ENCODE data around the gene MADD. TPM values are rescaled to one million over a fixed set of nuclear protein-coding genes. Genes with fewer than 3 reads are reported as not detected.

Gene MADD
- polyA plus RNA-seq, 6 donors from 2014 or later = 12.1 to 24.8 (median 16.4) TPM

DNA sequence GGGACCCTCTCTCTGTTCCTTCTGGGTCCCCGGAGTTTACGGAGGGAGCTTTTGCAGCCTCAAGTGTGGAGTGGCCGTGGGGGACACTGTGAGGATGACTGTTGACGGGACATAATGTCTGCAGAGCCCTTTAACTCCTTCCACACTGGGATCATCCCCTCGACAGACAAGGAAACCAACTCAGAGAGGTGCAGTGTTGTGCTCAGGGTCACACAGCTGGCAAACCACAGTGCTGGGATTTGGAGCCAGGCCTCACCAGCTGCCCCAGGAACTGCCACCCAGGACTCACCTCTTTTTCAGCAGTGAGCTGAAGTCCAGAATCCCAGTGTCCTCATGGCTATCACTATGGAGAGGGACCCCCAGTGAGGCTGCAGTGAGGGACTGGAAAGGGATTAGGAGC lies 77.2 kb downstream of the MADD start:
- Mint-ChIP-seq H3K27me3 (no peaks in the 10 kb centered on the region), H3K4me1 (peaks cover 0 to 4% (median 4%) of the 10 kb centered on the region in 3 donors), H3K27ac (no peak overlapping the region), H3K9me3 (no peaks in the 10 kb centered on the region), H3K4me3 (no peak overlapping the region), H3K36me3 (no peaks in the 10 kb centered on the region)
- ATAC-seq (ENCODE audit: low read depth in 2 of 2) (no peak), DNase-seq (no peak)

DNA sequence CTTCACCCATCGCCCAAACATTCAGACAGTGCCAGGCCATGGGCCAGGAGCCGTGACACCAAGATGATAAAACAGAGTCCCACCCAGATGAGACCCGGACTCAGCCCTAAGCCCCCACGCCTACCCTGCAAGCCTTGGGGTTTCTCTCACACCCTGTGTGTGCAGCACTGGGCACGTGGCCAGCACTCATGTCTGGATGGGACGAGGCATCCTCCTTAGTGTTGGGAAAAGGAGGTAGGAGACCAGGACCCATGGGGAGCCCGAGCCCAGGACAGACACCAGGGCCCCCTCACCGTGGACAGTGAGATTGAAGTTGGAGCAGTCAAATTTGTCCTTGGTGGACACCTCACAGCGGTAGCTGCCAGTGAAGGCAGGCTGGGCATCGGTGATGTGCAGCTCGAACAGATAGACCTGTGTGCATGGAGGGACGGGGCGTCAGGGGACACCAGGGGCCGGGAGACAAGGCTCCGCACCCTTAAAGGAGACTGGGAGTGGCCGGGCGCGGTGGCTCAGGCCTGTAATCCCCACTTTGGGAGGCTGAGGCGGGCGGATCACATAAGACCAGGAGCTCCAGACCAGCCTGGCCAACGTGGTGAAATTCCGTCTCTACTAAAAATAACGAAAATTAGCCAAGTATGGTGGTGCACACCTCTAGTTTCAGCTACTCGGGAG lies 78.3 kb downstream of the MADD start:
- Mint-ChIP-seq H3K9me3 (no peaks in the 10 kb centered on the region), H3K27me3 (no peaks in the 10 kb centered on the region), H3K27ac (peak overlapping the region in 1 of 6 donors; percentile 90), H3K4me3 (no peak overlapping the region), H3K4me1 (peaks cover 0 to 4% (median 4%) of the 10 kb centered on the region in 3 donors), H3K36me3 (no peaks in the 10 kb centered on the region)
- DNase-seq (no peak), ATAC-seq (ENCODE audit: low read depth in 2 of 2) (no peak)

- no peaks in the 10 kb centered on the region for H3K27me3 Mint-ChIP-seq
- H3K4me3 Mint-ChIP-seq = no peak overlapping the region
- peak overlapping the region in 1 of 6 donors; percentile 55 for H3K27ac Mint-ChIP-seq
- H3K9me3 Mint-ChIP-seq = no peaks in the 10 kb centered on the region
- H3K36me3 Mint-ChIP-seq = no peaks in the 10 kb centered on the region
- H3K4me1 Mint-ChIP-seq = peaks cover 0 to 4% (median 4%) of the 10 kb centered on the region in 3 donors
- ATAC-seq (ENCODE audit: low read depth in 2 of 2) (no peak), DNase-seq (no peak)
Measured at GRCh38 chr11:47348859-47349258, 78.9 kb downstream of the MADD start.

DNA sequence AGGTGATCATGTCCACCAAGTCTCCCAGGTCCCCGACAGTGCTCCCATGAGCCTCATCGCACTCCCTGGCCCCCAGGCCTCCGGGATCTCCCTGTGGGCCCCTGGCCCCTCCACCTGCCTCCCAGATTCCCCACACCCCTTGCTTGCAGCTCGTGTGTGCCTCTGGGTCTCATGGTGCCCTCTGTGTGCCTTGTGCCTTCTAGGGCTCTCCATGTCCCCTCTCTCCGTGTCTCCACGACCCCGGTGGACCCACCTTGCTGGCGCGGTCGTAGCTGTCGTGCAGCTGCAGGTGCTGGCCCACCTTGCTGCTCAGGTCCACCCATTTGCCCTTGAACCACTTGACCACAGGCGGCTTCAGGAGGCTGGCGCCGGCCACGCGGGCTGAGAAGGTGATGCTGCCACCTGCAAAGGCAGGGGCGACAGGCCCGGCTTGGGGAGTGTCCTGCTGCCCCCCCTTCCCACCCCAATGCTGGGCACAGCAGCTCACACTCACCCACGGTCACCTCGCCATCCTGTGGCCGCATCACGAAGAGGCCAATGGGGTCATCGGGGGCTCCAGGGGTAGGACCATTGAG lies 79.7 kb downstream of the MADD start:
- H3K9me3 Mint-ChIP-seq = no peaks in the 10 kb centered on the region
- H3K27ac Mint-ChIP-seq = peak overlapping the region in 1 of 6 donors; percentile 13
- H3K36me3 Mint-ChIP-seq = peaks cover 0 to 5% of the 10 kb centered on the region in 2 donors
- H3K4me3 Mint-ChIP-seq = peak overlapping the region in 1 of 8 donors; percentile 42
- DNase-seq (no peak), ATAC-seq (ENCODE audit: low read depth in 2 of 2) (no peak)
- no peaks in the 10 kb centered on the region for H3K27me3 Mint-ChIP-seq
- peaks cover 0 to 4% (median 4%) of the 10 kb centered on the region in 3 donors for H3K4me1 Mint-ChIP-seq

DNA sequence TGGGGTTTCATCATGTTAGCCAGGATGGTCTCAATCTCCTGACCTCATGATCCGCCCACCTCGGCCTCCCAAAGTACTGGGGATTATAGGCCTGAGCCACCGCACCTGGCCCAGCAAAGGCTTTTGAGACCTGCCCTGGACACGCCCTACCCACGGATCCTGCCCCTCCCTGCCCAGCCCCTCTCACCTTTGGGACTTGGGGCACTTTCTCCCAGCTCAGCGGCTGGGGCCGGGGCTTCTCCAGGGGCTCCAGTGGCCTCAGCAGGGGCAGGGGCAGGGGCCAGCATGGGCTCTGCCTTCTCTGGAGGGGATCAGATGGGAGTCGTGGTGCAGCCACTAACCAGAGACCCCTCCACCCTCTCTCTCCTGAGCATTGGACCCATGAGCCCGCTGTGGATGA lies 80.4 kb downstream of the MADD start:
- no peak for ATAC-seq (ENCODE audit: low read depth in 2 of 2)
- peak overlapping the region in 1 of 6 donors; percentile 47 for H3K27ac Mint-ChIP-seq
- H3K27me3 Mint-ChIP-seq = no peaks in the 10 kb centered on the region
- DNase-seq = no peak
- peaks cover 0 to 6% of the 10 kb centered on the region in 2 donors for H3K36me3 Mint-ChIP-seq
- H3K9me3 Mint-ChIP-seq = no peaks in the 10 kb centered on the region
- peaks cover 0 to 4% (median 4%) of the 10 kb centered on the region in 3 donors for H3K4me1 Mint-ChIP-seq
- H3K4me3 Mint-ChIP-seq = no peak overlapping the region

DNA sequence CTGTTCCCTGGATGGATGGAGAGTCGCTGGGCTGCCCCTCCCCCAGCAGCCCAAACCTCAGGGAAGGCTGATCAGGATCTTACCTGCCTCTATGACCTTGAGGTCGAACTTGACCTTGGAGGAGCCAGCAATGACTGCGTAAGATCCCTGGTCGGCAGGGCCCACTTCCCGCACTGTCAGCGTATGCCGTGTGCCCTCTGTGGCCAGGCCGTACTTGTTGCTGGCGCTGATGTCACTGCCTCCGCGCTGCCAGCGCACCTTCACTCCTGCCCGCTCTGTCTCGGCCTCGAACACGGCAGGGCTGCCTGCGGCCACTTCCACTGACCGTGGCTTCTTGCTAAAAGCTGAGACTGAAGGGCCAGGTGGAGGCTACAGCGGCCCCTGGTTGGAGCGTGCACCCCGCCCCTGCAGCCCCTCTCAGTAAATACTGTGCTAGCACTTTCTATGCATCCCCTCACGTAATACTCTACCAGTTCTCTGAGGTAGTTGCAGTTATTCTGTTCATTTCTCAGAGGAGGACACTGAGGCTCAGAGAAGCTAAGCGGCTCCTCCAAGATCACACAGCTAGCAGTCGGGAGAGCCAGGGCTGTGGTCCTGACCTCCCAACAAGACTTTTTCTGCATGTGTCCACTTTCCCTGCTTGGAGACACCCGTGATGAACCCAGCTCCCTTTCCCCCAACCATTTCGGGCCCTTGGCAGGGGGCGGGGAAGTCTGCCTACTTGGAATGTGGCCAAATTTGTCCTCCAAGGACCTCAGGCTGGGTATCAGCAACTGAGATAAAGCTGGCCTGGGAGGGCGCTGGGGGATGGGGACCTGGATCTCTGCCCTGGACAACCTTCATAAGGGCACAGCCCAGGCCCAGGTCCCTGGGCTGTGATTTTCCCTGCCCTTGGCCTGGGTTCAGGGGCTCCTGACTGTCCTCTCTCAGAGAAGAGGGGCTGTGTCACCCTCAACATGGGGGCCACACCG lies 81.5 kb downstream of the MADD start:
- Mint-ChIP-seq H3K27ac (peak overlapping the region in 2 of 6 donors; percentile 10 to 47), H3K9me3 (no peaks in the 10 kb centered on the region), H3K27me3 (no peaks in the 10 kb centered on the region), H3K4me1 (peaks cover 0 to 4% (median 4%) of the 10 kb centered on the region in 3 donors), H3K4me3 (no peak overlapping the region), H3K36me3 (peaks cover 0 to 6% of the 10 kb centered on the region in 2 donors)
- DNase-seq = no peak
- no peak for ATAC-seq (ENCODE audit: low read depth in 2 of 2)

DNA sequence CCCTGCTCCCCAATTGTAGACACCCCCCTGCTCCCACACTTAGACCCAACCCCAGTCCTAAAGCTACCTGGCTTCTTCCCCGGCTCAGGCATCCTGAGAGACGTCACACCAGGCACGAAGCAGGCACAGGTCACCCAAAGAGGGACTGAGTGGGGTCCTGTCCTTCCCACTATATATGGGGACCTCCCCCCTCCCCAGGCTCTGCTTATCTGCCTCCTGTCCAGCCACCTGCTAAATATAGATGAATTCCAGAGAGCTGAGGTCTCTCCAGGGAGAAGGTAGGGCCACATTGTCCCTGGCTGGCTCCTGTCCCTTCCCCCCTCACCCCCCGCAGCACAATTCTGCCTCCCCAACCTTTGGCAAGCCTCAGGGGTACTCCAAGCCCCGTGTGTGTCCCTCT lies 82.6 kb downstream of the MADD start, which contains the start of gene MYBPC3:
Gene MYBPC3, minus strand, starts transcription at position 147 of the 400 bp plus-strand sequence. Its CDS starts 55 bp downstream, at position 92.
- H3K4me1 Mint-ChIP-seq = peaks cover 0 to 4% (median 4%) of the 10 kb centered on the region in 3 donors
- DNase-seq = no peak
- peak within 1 kb of the TSS in 2 of 6 donors; percentile 7 to 39 for H3K27ac Mint-ChIP-seq

GRCh38 chr11:47353978-47354774 lies 84.2 kb downstream of the MADD start:
- Mint-ChIP-seq H3K4me1 (peaks cover under 1 to 8% (median 6%) of the 10 kb centered on the region in 3 donors), H3K9me3 (no peaks in the 10 kb centered on the region), H3K27me3 (no peaks in the 10 kb centered on the region), H3K36me3 (peaks cover 0 to 6% of the 10 kb centered on the region in 2 donors), H3K27ac (no peak overlapping the region), H3K4me3 (no peak overlapping the region)
- DNase-seq (no peak), ATAC-seq (ENCODE audit: low read depth in 2 of 2) (no peak)

More for the DNA sequence above, 82.6 kb downstream of the MADD start, which contains the start of gene MYBPC3:
- Mint-ChIP-seq H3K9me3 (no peaks in the 10 kb centered on the region), H3K4me3 (no peak within 1 kb of the TSS), H3K36me3 (peaks cover 0 to 6% of the 10 kb centered on the region in 2 donors), H3K27me3 (no peaks in the 10 kb centered on the region)
- no peak for ATAC-seq (ENCODE audit: low read depth in 2 of 2)

DNA sequence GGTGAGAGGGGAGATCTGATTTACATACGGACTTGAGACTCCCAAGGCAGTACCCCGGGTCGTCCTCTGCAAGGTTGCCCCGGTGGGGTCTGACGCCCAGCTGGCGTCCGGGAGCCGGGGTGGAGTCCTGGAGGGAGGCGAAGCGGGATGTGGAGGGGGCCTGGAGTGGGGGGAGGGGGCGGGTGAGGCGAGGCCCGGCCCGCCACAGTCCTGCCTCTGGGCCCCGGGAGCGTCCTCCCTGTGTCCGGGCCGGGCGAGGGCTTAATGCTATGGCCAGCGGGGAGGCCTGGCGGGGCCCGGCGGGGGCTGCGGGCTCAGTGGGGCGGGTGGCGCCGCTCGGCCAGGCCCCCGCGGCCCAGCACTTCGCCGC lies 85.0 kb downstream of the MADD start:
- Mint-ChIP-seq H3K36me3 (peaks cover 0 to 6% of the 10 kb centered on the region in 2 donors), H3K4me1 (peaks cover 8 to 15% (median 13%) of the 10 kb centered on the region in 3 donors), H3K27me3 (no peaks in the 10 kb centered on the region), H3K4me3 (no peak overlapping the region), H3K27ac (no peak overlapping the region), H3K9me3 (no peaks in the 10 kb centered on the region)
- DNase-seq (no peak), ATAC-seq (ENCODE audit: low read depth in 2 of 2) (no peak)

DNA sequence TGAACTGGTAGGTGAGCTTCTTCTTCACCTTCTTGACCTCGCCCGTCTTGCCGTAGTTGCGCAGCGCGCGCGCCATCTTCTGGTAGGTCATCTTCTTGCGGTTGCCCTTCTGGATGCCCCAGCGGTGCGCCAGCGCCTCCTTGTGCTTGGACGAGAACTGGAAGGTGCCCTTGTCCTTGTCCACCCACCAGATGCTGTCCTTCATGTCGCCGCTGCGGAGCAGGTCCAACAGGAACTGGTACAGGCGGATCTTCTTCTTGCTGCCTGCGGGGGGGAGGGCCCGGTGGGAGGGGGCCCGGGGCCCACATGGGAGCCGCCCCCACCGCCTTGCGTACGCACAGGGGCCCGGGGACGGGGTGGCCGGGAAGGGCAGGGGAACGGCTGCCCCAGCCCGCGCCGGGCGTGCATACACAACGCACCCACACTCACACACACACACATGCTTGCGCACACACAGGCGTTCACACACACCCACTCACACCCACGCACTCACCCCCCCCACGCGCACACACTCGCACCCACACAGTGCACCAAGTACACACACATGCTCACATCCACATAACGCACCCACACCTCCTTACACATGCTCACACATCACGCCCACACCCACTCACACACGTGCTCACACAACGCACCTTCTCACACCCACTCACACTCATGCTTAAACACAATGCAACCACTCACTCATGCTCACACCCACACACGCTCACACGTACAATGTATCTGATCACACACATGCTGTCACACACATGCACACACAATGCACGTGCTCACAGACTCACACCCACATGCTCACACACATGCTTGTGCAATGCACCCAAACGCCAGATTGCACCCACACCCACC lies 85.6 kb downstream of the MADD start:
- DNase-seq (no peak), ATAC-seq (ENCODE audit: low read depth in 2 of 2) (no peak)
- no peak overlapping the region for H3K27ac Mint-ChIP-seq
- H3K27me3 Mint-ChIP-seq = no peaks in the 10 kb centered on the region
- H3K36me3 Mint-ChIP-seq = peaks cover 0 to 6% of the 10 kb centered on the region in 2 donors
- no peak overlapping the region for H3K4me3 Mint-ChIP-seq
- H3K4me1 Mint-ChIP-seq = peaks cover 14 to 16% (median 15%) of the 10 kb centered on the region in 3 donors
- H3K9me3 Mint-ChIP-seq = no peaks in the 10 kb centered on the region

GRCh38 chr11:47356129-47356997 lies 86.4 kb downstream of the MADD start:
- DNase-seq (no peak), ATAC-seq (ENCODE audit: low read depth in 2 of 2) (no peak)
- no peak overlapping the region for H3K4me3 Mint-ChIP-seq

More at GRCh38 chr11:47356129-47356997, 86.4 kb downstream of the MADD start:
- no peaks in the 10 kb centered on the region for H3K27me3 Mint-ChIP-seq
- H3K4me1 Mint-ChIP-seq = peaks cover 15 to 20% (median 17%) of the 10 kb centered on the region in 3 donors
- H3K27ac Mint-ChIP-seq = no peak overlapping the region
- H3K36me3 Mint-ChIP-seq = peaks cover 0 to 6% of the 10 kb centered on the region in 2 donors
- H3K9me3 Mint-ChIP-seq = no peaks in the 10 kb centered on the region

Measured in naive B cell (primary cell).